ENCODE data around the gene ATP6AP1. TPM values are rescaled to one million over a fixed set of nuclear protein-coding genes. Genes with fewer than 3 reads are reported as not detected.
A peak's percentile ranks its signal among the peaks of the same experiment; 100 is the strongest.

Gene ATP6AP1
- total and polyA plus RNA-seq, 2 experiments from 2014 or later = 37.7 to 52.1 TPM

GRCh38 chrX:154445776-154446175 is 17.3 kb downstream of the ATP6AP1 start (continued):
- TF ChIP-seq ZNF462 (CRISPR knock-in tag; IDR thresholded peaks at IDR 0.05) (no peak), POLR2AphosphoS5 (IDR thresholded peaks at IDR 0.05; ENCODE audit: low read depth) (no peak), JUNB (IDR thresholded peaks at IDR 0.05; ENCODE audit: unreplicated experiment) (no peak), ZNF331 (CRISPR knock-in tag; IDR thresholded peaks at IDR 0.05; ENCODE audit: low read depth) (no peak), NANOG (IDR thresholded peaks at IDR 0.05; ENCODE audit: borderline replicate concordance) (no peak)

- Histone ChIP-seq H3K4me3 (no peak overlapping the region), H3F3A (replicated peaks; ENCODE audit: low read depth) (no peaks in the 10 kb centered on the region), H3K4me2 (no peak overlapping the region), H3K27ac (ENCODE audit: low read depth) (no peak overlapping the region), H4K20me1 (replicated peaks; ENCODE audit: insufficient read depth) (no peaks in the 10 kb centered on the region), H3K27me3 (ENCODE audit: insufficient read depth) (no peaks in the 10 kb centered on the region), H3K36me3 (ENCODE audit: insufficient read depth) (no peaks in the 10 kb centered on the region), H3K4me1 (ENCODE audit: insufficient read depth) (0 out of 2 replicates have a peak, but pooled peaks cover 3% of the 10 kb centered on the region), H2AFZ (no peak overlapping the region), H3K79me2 (replicated peaks; ENCODE audit: insufficient read depth) (no peaks in the 10 kb centered on the region), H3K9me2 (ENCODE audit: insufficient read depth) (no peaks in the 10 kb centered on the region)
- Mint-ChIP-seq H3K27me3 (ENCODE audit: insufficient read depth, low read depth, poor library complexity) (peaks cover 7% of the 10 kb centered on the region), H3K4me1 (no peaks in the 10 kb centered on the region), H3K9me3 (no peaks in the 10 kb centered on the region), H3K36me3 (ENCODE audit: low read depth) (peaks cover 12% of the 10 kb centered on the region; the same call in 2 of the 3 replicates), H3K4me3 (peak overlapping the region; percentile 10; the same call in 1 of the 3 replicates), H3K27ac (no peak overlapping the region)
- DNase-seq (ENCODE audit: low spot score) (no peak), ATAC-seq (no peak)
- TF ChIP-seq CREB1 (CRISPR knock-in tag; IDR thresholded peaks at IDR 0.05; ENCODE audit: low read depth) (no peak), ZNF114 (CRISPR knock-in tag; IDR thresholded peaks at IDR 0.05) (no peak)
Measured at GRCh38 chrX:154446430-154446829, 18.0 kb downstream of the ATP6AP1 start.
